Central memory CD8-positive, alpha-beta T cell (primary cell): Measurements from ENCODE around the gene ZNF148.

ENCODE experiments used
- ATAC-seq: fragments of 150-1000 bp; cut with Tn5 transposase; replicated peaks from 2 replicates; pipeline ENCODE4 v1.10.0; 2022; ENCODE audit warnings: mild to moderate bottlenecking, moderate FRiP score, moderate number of reproducible peaks; ENCODE audit not compliant: poor library complexity, severe bottlenecking; ENCODE audit errors: extremely low read depth
- DNase-seq, 2 donors: peaks; one replicate each; pipeline ENCODE4 v3.0.0; 2021; ENCODE audit warnings: low spot score in 2 of 2
- H3K27ac Mint-ChIP-seq: one replicate; pipeline ENCODE4 v1.8.0; 2022; ENCODE audit warnings: low read depth, mild to moderate bottlenecking, moderate library complexity, mixed read lengths
- H3K27me3 Mint-ChIP-seq: one replicate; pipeline ENCODE4 v1.8.0; 2022; ENCODE audit warnings: mixed read lengths
- H3K36me3 Mint-ChIP-seq: one replicate; pipeline ENCODE4 v1.8.0; 2022; ENCODE audit warnings: mild to moderate bottlenecking, moderate library complexity, mixed read lengths; ENCODE audit not compliant: insufficient read depth
- H3K4me1 Mint-ChIP-seq: one replicate; pipeline ENCODE4 v1.8.0; 2022; ENCODE audit warnings: mixed read lengths
- H3K4me3 Mint-ChIP-seq: one replicate; pipeline ENCODE4 v1.8.0; 2022; ENCODE audit warnings: mild to moderate bottlenecking, moderate library complexity, mixed read lengths
- H3K9me3 Mint-ChIP-seq: one replicate; pipeline ENCODE4 v1.8.0; 2022; ENCODE audit warnings: mixed read lengths

The ZNF148 gene

GRCh38 chr3:125246237-125246636, 128.9 kb downstream of the ZNF148 start:
- no peak for ATAC-seq
- H3K4me3 Mint-ChIP-seq: no peak overlapping the region
- no peaks in the 10 kb centered on the region for H3K27me3 Mint-ChIP-seq
- H3K9me3 Mint-ChIP-seq: no peaks in the 10 kb centered on the region
- peaks cover 32% of the 10 kb centered on the region for H3K4me1 Mint-ChIP-seq
- DNase-seq: no peak
- H3K36me3 Mint-ChIP-seq: peaks cover 18% of the 10 kb centered on the region
- H3K27ac Mint-ChIP-seq: peak overlapping the region; percentile 16

GRCh38 chr3:125245521-125245920, 129.6 kb downstream of the ZNF148 start:
- DNase-seq: no peak

GRCh38 chr3:125240496-125240895, 134.6 kb downstream of the ZNF148 start:
- Mint-ChIP-seq H3K27me3 (no peaks in the 10 kb centered on the region), H3K4me3 (no peak overlapping the region), H3K36me3 (peaks cover 18% of the 10 kb centered on the region), H3K9me3 (no peaks in the 10 kb centered on the region), H3K4me1 (peaks cover 46% of the 10 kb centered on the region), H3K27ac (peak overlapping the region; percentile 66)
- DNase-seq (no peak), ATAC-seq (no peak)

More at GRCh38 chr3:125245521-125245920, 129.6 kb downstream of the ZNF148 start:
- no peak for ATAC-seq
- peak overlapping the region; percentile 16 for H3K27ac Mint-ChIP-seq
- peaks cover 39% of the 10 kb centered on the region for H3K4me1 Mint-ChIP-seq
- no peaks in the 10 kb centered on the region for H3K9me3 Mint-ChIP-seq
- no peaks in the 10 kb centered on the region for H3K27me3 Mint-ChIP-seq
- peaks cover 20% of the 10 kb centered on the region for H3K36me3 Mint-ChIP-seq
- no peak overlapping the region for H3K4me3 Mint-ChIP-seq

GRCh38 chr3:125239266-125239665, 135.9 kb downstream of the ZNF148 start:
- Mint-ChIP-seq H3K9me3 (no peaks in the 10 kb centered on the region), H3K36me3 (peaks cover 12% of the 10 kb centered on the region), H3K27ac (no peak overlapping the region), H3K4me1 (peaks cover 38% of the 10 kb centered on the region), H3K4me3 (no peak overlapping the region), H3K27me3 (no peaks in the 10 kb centered on the region)
- DNase-seq: no peak
- ATAC-seq: no peak

- H3K36me3 Mint-ChIP-seq: peaks cover 12% of the 10 kb centered on the region
- peaks cover 38% of the 10 kb centered on the region for H3K4me1 Mint-ChIP-seq
- H3K4me3 Mint-ChIP-seq: no peak overlapping the region
- H3K27ac Mint-ChIP-seq: no peak overlapping the region
- H3K9me3 Mint-ChIP-seq: no peaks in the 10 kb centered on the region
- H3K27me3 Mint-ChIP-seq: no peaks in the 10 kb centered on the region
- DNase-seq (no peak), ATAC-seq (no peak)
Measured at GRCh38 chr3:125238759-125239158, 136.4 kb downstream of the ZNF148 start.

- Mint-ChIP-seq H3K27ac (no peak overlapping the region), H3K4me1 (peaks cover 25% of the 10 kb centered on the region), H3K27me3 (no peaks in the 10 kb centered on the region), H3K36me3 (peaks cover 15% of the 10 kb centered on the region), H3K9me3 (no peaks in the 10 kb centered on the region), H3K4me3 (no peak overlapping the region)
- DNase-seq (no peak), ATAC-seq (no peak)
Measured at GRCh38 chr3:125236331-125236903, 138.7 kb downstream of the ZNF148 start.

- no peaks in the 10 kb centered on the region for H3K27me3 Mint-ChIP-seq
- DNase-seq: no peak
- H3K36me3 Mint-ChIP-seq: peaks cover 14% of the 10 kb centered on the region
- no peak overlapping the region for H3K27ac Mint-ChIP-seq
- H3K4me3 Mint-ChIP-seq: no peak overlapping the region
- H3K4me1 Mint-ChIP-seq: peaks cover 16% of the 10 kb centered on the region
- ATAC-seq: no peak
- no peaks in the 10 kb centered on the region for H3K9me3 Mint-ChIP-seq
Measured at GRCh38 chr3:125234831-125235230, 140.3 kb downstream of the ZNF148 start.

- DNase-seq (no peak), ATAC-seq (no peak)
- no peaks in the 10 kb centered on the region for H3K27me3 Mint-ChIP-seq
- H3K36me3 Mint-ChIP-seq: peaks cover 17% of the 10 kb centered on the region
- no peak overlapping the region for H3K27ac Mint-ChIP-seq
- no peaks in the 10 kb centered on the region for H3K9me3 Mint-ChIP-seq
- H3K4me1 Mint-ChIP-seq: peaks cover 6% of the 10 kb centered on the region
- no peak overlapping the region for H3K4me3 Mint-ChIP-seq
Measured at GRCh38 chr3:125232401-125232800, 142.7 kb downstream of the ZNF148 start.

- Mint-ChIP-seq H3K27ac (no peak overlapping the region), H3K27me3 (no peaks in the 10 kb centered on the region), H3K4me3 (no peak overlapping the region), H3K4me1 (peaks cover 2% of the 10 kb centered on the region), H3K36me3 (peaks cover 15% of the 10 kb centered on the region), H3K9me3 (no peaks in the 10 kb centered on the region)
- ATAC-seq (no peak), DNase-seq (no peak)
Measured at GRCh38 chr3:125231895-125232294, 143.2 kb downstream of the ZNF148 start.

GRCh38 chr3:125229707-125230106, 145.4 kb downstream of the ZNF148 start:
- H3K36me3 Mint-ChIP-seq: peaks cover 15% of the 10 kb centered on the region
- H3K4me1 Mint-ChIP-seq: no peaks in the 10 kb centered on the region
- no peak for DNase-seq
- H3K27ac Mint-ChIP-seq: no peak overlapping the region
- H3K4me3 Mint-ChIP-seq: no peak overlapping the region
- H3K9me3 Mint-ChIP-seq: no peaks in the 10 kb centered on the region
- no peaks in the 10 kb centered on the region for H3K27me3 Mint-ChIP-seq
- ATAC-seq: no peak

GRCh38 chr3:125229168-125229567, 146.0 kb downstream of the ZNF148 start:
- DNase-seq: no peak
- H3K36me3 Mint-ChIP-seq: peaks cover 15% of the 10 kb centered on the region
- H3K27ac Mint-ChIP-seq: no peak overlapping the region
- no peaks in the 10 kb centered on the region for H3K4me1 Mint-ChIP-seq
- no peak overlapping the region for H3K4me3 Mint-ChIP-seq
- no peaks in the 10 kb centered on the region for H3K27me3 Mint-ChIP-seq
- no peak for ATAC-seq
- H3K9me3 Mint-ChIP-seq: no peaks in the 10 kb centered on the region

GRCh38 chr3:125221831-125222230, 153.3 kb downstream of the ZNF148 start:
- no peaks in the 10 kb centered on the region for H3K27me3 Mint-ChIP-seq
- DNase-seq: no peak
- no peak overlapping the region for H3K4me3 Mint-ChIP-seq
- no peak for ATAC-seq
- H3K36me3 Mint-ChIP-seq: no peaks in the 10 kb centered on the region
- H3K4me1 Mint-ChIP-seq: peaks cover 18% of the 10 kb centered on the region
- no peaks in the 10 kb centered on the region for H3K9me3 Mint-ChIP-seq
- H3K27ac Mint-ChIP-seq: peak overlapping the region; percentile 11

- Mint-ChIP-seq H3K27me3 (no peaks in the 10 kb centered on the region), H3K27ac (peak overlapping the region; percentile 11), H3K36me3 (no peaks in the 10 kb centered on the region), H3K9me3 (no peaks in the 10 kb centered on the region), H3K4me1 (peaks cover 18% of the 10 kb centered on the region), H3K4me3 (no peak overlapping the region)
- ATAC-seq: no peak
- no peak for DNase-seq
Measured at GRCh38 chr3:125220727-125221429, 154.2 kb downstream of the ZNF148 start.
